NCI-H2196 (cell line): Measurements from ENCODE around the gene ABHD16B.

Experiments used
- DNase-seq: peaks from one replicate; lab custom pipeline; 2025; ENCODE audit not compliant: unreplicated experiment; lab: John Stamatoyannopoulos, UW

ABHD16B gene

GRCh38 chr20:63894358-63895201 lies 33.3 kb downstream of the ABHD16B start, which contains the start of gene DNAJC5:
DNAJC5 (plus strand) TSS chr20:63895126; CDS start chr20:63928346, 33,220 bp downstream.
- DNase-seq = peak; percentile 97

- no peak for DNase-seq
Observed at GRCh38 chr20:63895202-63895951, 34.1 kb downstream of the ABHD16B start.

GRCh38 chr20:63895952-63896263 lies 34.6 kb downstream of the ABHD16B start:
- DNase-seq = peak; percentile 24

GRCh38 chr20:63896264-63897105 lies 35.2 kb downstream of the ABHD16B start:
- DNase-seq = peak; percentile 66

GRCh38 chr20:63897978-63898561 lies 36.8 kb downstream of the ABHD16B start:
- DNase-seq = no peak

GRCh38 chr20:63898882-63899558 lies 37.7 kb downstream of the ABHD16B start:
- DNase-seq = no peak

GRCh38 chr20:63900413-63900812 lies 39.1 kb downstream of the ABHD16B start:
- DNase-seq = no peak

- DNase-seq = no peak
Observed at GRCh38 chr20:63903796-63904561, 42.7 kb downstream of the ABHD16B start.

- DNase-seq = no peak
Observed at GRCh38 chr20:63908008-63908682, 46.8 kb downstream of the ABHD16B start.

GRCh38 chr20:63911176-63911575 lies 49.9 kb downstream of the ABHD16B start:
- DNase-seq = no peak
